Lung microvascular endothelial cell (primary cell): ENCODE measurements around the gene WDR76. TPM values are rescaled to one million over a fixed set of nuclear protein-coding genes. Genes with fewer than 3 reads are reported as not detected.
"Not testable (repeated sequence)": the region's sequence is repeated elsewhere in the genome, so short reads cannot be mapped to it uniquely, and the experiment has no call there.

Experiments
- DNase-seq, 2 donors: peaks; one replicate each; pipeline versions ENCODE4 v3.0.0 to v3.0.0-alpha.2; 2010; ENCODE audit warnings: low read depth in 2 of 2
- total RNA-seq: library from RNA; depleted of rRNA; stranded (reverse); fragments of >200 nt; gene quantifications from 2 replicates; pipeline ENCODE4 v1.2.1, GENCODE V29; 2014

WDR76 gene
- total RNA-seq, 1 donor from 2014 or later = 3.2 TPM

DNA sequence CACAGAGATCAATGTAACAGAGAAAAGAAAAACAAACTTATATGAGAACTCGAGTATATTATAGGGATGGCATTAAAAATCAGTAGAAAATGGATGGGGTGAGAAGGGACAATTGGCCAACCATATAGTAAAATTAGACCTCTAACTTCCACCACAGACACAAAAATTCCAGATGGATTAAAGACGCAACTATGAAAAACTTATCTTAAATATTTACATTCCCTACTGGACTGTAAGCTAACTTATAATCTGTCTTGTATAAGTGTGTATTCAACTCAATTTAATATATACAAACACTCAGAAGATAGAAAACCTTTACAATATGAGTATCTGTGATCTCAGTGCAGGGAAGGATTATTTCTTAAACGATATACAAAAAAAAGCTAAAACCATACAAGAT, 5.3 kb upstream of the WDR76 start:
- no peak for DNase-seq

DNA sequence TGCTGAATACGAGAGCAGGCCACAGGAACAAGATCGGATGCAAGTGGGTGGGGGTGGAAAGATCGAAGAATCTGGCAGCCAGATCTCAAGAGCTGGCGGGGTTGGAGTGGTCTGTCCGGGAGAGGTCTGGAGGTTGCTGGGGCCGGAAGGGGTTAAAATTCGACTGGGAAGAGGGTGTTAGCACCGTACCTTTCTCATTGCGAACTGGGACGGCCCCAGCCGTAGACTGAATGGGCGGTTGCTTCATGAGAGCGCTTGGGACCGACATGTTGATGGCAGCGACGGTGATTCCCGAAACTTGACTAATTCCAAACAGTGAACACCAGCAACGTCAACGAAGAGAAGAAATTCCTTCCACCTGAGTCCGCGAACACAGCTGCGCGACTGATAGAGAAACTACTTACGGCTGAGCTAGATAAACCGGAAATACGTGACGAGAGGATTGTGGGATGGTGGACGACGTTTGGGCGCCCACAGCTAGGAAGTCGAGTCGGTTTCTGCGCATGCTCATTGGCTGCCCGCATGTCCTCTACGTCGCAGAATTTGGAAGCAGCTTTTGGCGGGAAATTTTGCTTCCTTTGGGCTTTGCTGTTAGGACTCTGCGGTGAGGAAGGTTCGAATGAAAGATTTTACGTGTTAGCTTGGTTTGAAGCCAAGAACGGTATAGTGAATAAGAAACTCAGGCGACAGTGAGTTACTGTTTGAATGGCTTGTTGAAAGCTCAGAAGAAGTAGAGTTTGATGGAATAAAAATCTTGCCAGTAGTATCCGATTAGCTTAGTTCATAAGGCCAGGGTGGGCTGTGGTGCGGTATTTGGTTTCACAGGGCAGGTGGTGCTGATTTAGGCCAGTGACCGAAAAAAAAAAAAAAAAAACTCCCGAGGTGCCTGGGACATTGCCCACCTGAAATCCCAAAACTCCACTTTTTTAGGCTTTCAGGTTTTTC, 2.2 kb upstream of the WDR76 start, which contains the start of gene MFAP1:
Gene MFAP1 (minus strand): TSS at position 389 of the 945 bp plus-strand sequence. CDS start 121 bp downstream, at position 268.
- DNase-seq = peak; percentile 98

DNA sequence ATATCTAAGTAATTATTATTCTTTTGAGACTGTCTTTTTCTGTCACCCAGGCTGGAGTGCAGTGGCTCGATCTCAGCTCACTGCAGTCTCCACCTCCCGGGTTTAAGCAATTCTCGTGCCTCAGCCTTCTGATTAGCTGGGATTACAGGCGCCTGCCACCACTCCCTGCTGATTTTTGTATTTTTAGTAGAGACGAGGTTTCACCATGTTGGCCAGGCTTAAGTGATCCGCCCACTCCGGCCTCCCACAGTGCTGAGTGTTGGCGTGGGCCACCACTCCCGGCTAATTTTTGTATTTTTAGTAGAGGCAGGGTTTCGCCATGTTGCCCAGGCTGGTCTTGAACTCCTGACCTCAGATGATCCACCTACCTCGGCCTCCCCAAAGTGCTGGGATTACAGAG, 1.5 kb upstream of the WDR76 start:
- not testable (repeated sequence) for DNase-seq

DNA sequence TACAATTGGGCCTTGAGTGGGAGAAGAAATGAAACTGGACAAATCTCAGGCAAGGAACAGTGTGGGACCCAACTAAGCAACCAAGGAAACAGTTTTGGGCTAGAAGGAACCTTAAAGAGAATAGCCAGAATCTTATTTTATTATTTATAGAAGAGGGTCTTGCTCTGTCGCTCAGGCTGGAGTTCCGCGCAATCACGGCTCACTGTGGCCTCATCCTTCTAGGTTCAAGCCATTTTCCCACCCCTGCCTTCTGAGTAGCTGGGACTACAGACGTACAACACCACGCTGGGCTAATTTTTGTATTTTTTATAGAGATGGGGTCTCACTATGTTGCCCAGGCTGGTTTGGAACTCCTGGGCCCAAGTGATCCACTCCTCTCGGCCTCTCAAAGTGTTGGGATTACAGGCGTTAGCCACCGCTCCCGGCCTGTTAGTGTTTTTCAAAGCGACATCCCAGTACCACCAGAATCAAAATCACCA, 734 bp upstream of the WDR76 start:
- DNase-seq = no peak

DNA sequence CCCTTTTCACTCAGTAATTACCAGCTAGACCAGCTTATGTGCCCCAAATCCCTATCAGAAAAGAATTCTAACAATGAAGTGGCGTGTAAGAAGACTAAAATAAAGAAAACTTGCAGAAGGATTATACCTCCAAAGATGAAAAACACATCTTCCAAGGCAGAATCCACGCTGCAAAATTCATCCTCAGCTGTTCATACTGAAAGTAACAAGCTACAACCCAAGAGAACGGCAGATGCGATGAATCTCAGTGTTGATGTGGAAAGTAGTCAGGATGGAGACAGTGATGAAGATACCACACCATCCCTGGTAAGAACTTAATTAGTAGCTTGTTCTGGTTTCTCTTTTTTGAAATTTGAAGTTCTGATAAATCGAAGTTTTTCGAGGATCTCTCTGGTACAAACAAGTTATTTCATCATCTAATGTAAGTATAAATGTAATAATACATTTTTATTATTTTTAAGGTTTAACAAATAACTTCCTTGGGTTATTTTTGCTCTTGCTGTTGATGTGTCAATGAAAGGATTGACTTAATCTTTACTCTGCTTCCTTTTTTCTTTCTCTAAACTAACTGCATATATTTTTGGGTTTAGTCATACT, 1.4 kb downstream of the WDR76 start:
- DNase-seq = peak in 1 of 2 donors; percentile 16

DNA sequence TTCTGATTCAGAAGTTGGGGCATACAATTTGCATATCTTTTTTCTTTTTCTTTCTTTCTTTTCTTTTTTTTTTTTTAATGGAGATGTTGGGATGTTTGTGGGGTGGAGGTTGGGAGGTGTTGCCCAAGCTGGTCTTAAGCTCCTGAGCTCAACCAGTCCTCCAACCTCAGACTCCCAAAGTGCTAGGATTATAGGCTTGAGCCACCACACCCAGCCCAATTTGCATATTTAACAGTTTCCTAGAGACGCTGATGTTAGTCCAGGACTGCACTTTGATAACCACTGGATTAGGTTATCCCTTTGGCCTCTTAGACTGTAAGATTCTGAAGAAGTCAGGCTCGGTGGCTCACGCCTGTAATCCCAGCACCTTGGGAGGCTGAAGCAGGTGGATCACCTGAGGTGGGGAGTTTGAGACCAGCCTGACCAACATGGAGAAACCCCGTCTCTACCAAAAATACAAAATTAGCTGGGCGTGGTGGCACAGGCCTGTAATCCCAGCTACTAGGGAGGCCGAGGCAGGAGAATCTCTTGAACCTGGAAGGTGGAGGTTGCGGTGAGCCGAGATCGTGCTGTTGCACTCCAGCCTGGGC, 3.2 kb downstream of the WDR76 start:
- not testable (repeated sequence) for DNase-seq

DNA sequence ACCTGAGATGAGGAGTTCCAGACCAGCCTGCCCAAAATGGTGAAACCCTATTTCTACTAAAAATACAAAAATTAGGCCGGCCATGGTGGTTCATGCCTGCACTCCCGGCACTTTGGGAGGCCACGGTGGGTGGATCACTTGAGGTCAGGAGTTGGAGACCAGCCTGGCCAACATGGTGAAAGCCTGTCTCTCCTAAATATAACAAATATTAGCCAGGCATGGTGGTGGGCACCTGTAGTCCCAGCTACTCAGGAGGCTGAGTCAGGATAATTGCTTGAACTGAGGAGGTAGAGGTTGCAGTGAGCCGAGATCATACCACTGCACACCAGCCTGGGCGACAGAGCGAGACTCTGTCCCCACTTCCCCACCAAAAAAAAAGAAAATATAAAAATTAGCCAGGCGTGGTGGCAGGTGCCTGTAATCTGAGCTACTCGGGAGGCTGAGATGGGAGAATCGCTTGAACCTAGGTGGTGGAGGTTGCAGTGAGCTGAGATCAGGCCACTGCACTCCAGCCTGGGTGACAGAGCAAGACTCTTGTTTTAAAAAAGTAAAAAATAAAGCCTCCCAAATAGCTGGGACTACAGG, 4.0 kb downstream of the WDR76 start:
- not testable (repeated sequence) for DNase-seq

DNA sequence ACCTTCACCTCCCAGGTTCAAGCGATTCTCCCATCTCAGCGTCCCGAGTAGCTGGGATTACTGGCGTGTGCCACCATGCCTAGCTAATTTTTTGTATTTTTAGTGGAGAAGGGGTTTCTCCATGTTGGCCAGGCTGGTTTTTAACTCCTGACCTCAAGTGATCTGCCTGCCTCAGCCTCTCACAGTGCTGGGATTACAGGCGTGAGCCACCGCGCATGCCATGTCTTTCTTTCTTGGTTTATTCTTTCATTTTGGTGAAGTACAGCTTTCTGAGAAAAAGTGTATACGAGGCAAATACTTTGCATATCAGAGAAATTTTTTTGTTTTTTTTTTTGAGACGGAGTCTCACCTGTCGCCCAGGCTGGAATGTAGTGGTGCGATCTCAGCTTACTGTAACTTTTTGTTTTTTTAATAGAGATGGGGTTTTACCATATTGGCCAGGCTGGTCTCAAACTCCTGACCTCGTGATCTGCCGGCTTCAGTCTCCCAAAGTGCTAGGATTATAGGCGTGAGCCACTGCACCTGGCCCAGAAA, 4.8 kb downstream of the WDR76 start:
- DNase-seq = not testable (repeated sequence)

DNA sequence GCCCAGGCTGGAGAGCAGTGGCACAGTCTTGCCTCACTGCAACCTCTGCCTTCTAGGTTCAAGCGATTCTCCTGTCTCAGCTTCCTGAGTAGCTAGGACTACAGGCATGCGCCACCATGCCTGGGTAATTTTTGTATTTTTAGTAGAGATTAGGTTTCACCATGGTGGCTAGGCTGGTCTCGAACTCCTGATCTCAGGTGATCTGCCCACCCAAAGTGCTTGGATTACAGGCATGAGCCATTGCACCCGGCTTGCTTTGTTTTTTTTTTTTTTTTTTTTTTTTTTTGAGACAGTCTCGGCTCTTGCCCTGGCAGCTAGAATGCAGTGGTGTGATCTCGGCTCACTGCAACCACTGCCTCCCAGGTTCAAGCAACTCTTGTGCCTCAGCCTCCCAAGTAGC, 5.7 kb downstream of the WDR76 start:
- DNase-seq = not testable (repeated sequence)

DNA sequence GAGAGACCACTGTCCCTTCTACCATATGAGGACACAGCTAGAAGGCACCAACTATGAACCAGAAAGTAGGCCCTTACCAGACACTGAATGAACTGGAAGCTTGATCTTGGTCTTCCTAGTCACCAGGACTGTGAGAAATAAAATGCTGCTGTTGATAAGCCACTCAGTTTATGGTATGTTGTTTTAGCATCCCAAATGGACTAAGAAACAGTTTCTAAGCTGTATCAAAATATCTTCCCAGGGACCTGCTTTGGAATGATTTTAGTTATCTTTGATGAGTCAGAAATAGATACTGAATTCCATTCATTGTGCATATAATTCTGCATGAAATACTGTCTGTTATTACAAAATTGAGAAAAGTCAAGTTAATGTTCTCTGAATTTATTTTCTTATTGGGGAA, 18.6 kb downstream of the WDR76 start:
- DNase-seq = no peak

DNA sequence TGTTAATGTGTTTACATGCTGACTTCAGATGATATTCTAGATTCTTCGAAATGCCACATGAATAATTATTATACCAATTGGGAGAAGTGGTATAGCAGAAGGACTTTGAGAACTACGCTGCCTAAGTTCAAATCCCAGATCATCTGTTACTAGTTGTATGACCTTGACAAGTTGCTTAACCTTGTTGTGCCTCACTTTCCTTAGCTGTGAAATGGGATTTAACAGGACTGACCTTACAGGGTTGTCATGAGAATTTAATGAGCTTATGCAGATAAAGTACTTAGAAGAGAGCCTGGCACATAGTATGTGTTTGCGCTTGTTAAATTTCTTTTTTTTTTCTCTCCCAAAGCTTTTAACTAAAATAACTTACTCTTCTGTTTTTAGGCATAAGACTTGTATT, 24.4 kb downstream of the WDR76 start:
- DNase-seq = no peak

DNA sequence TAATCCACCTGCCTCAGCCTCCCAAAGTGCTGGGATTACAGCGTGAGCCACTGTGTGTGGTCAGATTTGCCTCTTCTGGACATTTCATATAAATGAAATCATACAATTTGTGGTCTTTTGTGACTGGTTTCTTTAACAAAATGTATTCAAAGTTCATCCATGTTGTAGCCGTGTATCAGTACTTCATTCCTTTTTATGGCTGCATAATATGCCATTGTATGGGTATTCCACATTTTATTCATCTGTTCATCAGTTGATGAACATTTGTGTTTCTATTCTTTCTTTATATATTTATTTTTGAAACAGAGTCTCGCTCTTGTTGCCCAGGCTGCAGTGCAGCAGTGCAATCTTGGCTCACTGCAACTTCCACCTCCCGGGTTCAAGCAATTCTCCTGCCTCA, 25.8 kb downstream of the WDR76 start:
- DNase-seq = no peak

DNA sequence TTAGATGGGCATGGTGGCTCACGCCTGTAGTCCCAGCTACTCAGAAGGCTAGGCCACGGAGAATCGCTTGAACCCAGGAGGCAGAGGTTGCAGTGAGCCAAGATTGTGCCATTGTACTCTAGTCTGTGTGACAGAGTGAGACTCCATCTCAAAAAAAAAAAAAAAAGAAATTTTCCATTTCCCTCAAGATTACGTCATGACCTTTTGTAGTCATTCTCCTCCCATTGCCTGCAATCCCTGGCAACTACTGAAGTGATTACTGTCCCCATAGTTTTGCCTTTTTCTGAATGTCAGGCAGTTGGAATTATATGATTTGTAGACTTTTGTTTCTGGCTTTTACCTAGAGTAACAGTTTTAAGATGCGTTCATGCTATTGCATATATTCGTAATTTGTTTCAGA, 28.0 kb downstream of the WDR76 start:
- DNase-seq = peak in 1 of 2 donors; percentile 7

DNA sequence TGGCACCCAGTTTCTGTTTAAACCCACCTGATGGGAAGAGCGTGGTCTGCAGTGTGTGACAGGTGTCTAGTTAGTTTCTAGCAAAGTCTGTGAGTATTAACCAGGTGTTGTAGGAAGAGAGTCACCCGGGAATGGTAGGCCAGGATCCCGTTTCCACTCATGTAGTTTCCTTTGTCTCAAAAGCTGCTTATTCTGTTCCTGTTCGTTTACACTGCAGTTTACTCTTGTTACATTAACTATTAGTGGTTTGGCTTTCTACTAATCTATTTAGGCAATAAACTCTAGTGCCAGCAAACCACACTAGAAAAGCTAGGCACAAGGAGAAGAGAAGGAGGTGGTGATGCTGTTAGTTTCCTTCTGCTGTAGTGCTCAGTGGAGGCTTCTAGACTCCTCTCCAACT, 32.7 kb downstream of the WDR76 start:
- DNase-seq = no peak

DNA sequence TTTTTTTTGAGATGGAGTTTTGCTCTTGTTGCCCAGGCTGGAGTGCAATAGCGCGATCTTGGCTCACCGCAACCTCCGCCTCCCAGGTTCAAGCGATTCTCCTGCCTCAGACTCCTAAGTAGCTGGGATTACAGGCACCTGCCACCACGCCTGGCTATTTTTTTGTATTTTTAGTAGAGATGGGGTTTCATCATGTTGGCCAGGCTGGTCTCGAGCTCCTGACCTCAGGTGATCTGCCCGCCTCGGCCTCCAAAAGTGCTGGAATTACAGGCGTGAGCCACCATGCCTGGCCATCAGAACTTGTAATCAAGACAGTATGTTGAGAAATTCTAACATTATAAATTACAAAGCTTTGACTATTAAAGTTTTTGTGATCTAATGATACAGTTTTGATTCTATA, 39.8 kb downstream of the WDR76 start:
- DNase-seq = not testable (repeated sequence)

DNA sequence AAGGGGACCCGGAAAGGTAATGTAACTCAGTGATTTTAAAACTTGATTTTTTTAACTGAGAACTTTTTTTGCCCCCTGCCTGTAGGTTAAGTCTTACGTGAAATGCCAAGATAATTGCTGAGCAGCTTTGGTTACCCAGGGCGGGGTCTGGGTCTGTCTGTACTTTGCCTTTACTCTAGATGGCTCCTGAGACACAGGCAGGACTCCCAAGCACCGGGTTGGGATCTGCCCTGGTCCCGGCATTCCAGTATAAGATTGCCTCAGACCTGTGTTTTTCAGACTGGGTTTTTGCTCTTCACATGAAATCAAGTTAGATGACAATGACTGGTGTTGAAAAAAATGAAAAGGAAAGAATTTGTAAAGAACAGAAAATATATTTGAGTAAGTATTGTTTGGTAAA, 40.3 kb downstream of the WDR76 start:
- no peak for DNase-seq

DNA sequence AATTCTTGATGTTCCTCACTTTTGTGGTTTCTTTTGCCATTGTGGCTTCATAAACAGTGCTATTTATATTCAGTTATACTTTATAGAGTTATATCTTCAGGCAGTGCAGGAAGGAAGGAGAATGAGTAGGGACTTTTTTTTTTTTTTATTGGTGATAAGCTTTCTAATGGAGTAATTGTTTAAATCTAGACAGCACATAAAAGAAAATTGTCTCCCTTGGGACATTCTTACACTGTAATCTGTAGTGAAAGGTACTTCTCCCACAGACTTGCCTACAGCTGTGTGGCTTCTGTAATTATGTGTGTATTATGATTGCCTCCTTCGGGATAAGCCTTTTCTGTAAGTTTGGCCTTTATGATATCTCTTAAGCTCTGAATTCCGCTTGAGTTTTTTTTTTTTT, 41.6 kb downstream of the WDR76 start:
- no peak for DNase-seq

DNA sequence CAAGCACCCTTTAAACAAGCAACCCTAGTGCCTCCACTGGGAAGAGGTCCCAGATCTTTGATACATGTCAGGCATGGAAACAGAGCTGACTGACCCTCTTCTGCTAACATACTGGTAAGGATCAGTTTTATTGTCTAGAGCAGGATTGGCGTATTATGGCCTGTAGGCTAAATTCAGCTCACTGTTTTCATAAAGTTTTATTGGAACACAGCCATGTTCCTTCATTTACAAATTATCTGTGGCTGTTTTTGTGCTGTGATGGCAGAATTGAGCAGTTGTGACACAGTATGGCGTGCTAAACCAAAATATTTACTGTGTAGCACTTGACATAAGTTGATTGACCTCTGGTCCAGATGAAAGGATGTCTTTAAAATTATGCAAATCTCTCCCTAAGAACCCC, 45.0 kb downstream of the WDR76 start:
- DNase-seq = no peak

DNA sequence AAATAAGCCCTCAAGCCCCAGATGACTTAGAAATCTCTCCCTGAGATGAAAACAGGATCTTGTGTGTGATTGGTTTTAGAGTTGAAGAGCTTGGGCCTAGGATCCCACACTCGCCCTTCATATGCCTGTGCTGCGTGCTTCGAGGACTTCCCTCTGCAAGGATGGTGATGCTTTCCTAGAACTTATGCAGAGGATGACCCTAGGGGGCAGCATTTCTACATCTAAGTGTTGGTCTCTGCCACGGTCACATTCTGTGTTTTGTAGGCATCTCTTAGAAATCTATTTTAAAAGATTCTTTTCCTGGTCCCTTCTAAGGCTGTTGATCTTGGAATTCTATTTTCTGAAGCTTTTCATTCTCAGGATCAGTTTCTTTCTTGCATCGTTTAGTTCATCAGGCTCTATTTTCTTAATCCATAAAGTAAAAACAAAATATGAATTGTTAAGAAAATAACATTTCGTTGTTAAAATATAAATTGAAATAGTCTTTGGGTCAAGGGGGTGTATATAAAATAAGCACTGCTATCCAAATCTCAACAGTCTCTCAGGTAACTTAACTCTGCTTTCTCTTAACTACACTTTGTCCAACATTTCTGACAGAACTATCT, 45.7 kb downstream of the WDR76 start:
- DNase-seq = peak; percentile 77 to 81

DNA sequence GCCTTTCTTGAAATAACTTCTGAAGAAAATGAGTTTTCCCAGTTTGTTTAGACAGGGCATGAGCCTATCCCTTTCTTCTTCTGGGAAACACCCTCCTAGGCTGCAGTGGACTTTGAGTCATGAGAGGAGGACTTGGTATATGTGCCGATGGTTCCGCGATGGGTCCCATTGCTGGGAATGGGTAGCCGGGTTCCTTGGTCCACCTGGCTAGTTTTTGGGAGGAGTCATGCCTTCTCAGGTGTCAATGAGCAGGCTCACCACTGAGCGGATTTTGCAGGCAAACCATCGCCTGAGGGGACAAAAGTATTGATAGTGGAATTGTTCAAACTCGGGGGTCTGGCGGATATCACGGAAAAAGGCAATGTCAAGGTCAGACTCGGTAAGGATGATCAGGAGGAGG, 46.8 kb downstream of the WDR76 start:
- no peak for DNase-seq

DNA sequence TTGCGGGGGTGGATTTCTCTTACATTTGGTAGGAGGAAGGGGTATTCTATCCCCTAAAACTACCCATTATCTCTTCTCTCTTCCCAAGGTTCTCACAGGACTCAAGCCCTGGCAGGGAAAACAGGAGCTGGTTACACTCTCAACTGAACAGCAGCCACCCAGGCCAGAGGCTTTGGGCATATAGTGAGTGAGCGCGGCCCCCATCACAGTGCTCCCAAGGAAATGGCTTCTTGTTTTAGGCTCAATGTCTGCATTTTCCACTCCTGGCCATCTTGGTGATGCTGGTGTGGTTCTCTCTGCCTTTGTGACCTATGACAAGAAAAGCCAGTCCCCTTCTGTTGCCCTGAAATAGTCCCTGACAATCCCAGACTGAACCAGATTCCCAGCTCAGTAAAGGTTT, 50.1 kb downstream of the WDR76 start:
- DNase-seq = no peak
